Suprapubic skin (tissue), 3 donors: ENCODE data around the gene IPPK.

ENCODE experiments used
- EP300 ChIP-seq: sonication (generic); formaldehyde crosslinking; IDR thresholded peaks from one replicate; pipeline ENCODE4 v1.6.1; 2017; ENCODE audit warnings: antibody characterized with exemption
- POLR2A ChIP-seq, 2 donors: fragments of 450-650 bp; IDR thresholded peaks; one replicate each; pipeline ENCODE4 v1.6.1; 2017; ENCODE audit warnings: antibody characterized with exemption in 2 of 2, mild to moderate bottlenecking in 2 of 2, moderate library complexity in 2 of 2
- TF ChIP-seq, protein P1 (sequence below), 2 donors: fragments of 200-600 bp in 1 of 2; fragments of 450-650 bp in 1 of 2; sonication (generic) in 1 of 2; IDR thresholded peaks; one replicate each; pipeline ENCODE4 v1.5.1; 2016 to 2019; ENCODE audit warnings: antibody characterized with exemption in 2 of 2, mild to moderate bottlenecking in 1 of 2, moderate library complexity in 1 of 2

DNA sequence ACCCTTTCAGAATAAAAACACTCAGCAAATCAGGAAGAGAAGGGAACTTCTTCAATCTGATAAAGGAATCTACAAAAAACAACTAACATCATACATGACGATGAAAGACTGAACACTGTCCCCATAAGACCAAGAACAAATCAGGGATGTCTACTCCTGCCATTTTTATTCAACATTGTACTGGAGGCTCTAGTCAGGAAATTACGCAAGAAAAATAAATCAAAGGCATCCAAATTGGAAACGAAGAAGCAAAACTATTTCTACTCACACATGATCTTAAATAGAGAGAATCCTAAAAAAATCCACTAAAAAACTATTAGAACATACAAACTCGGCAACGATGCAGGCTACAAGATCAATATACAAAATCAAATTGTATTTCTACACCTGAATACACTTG, 42.3 kb downstream of the IPPK start:
- TF ChIP-seq, protein P1, sequence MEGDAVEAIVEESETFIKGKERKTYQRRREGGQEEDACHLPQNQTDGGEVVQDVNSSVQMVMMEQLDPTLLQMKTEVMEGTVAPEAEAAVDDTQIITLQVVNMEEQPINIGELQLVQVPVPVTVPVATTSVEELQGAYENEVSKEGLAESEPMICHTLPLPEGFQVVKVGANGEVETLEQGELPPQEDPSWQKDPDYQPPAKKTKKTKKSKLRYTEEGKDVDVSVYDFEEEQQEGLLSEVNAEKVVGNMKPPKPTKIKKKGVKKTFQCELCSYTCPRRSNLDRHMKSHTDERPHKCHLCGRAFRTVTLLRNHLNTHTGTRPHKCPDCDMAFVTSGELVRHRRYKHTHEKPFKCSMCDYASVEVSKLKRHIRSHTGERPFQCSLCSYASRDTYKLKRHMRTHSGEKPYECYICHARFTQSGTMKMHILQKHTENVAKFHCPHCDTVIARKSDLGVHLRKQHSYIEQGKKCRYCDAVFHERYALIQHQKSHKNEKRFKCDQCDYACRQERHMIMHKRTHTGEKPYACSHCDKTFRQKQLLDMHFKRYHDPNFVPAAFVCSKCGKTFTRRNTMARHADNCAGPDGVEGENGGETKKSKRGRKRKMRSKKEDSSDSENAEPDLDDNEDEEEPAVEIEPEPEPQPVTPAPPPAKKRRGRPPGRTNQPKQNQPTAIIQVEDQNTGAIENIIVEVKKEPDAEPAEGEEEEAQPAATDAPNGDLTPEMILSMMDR (IDR thresholded peaks at IDR 0.05) = no peak
- TF ChIP-seq EP300 = no peak
- no peak for TF ChIP-seq POLR2A (IDR thresholded peaks at IDR 0.05)
